ENCODE data around the gene KLHL5.

DNA sequence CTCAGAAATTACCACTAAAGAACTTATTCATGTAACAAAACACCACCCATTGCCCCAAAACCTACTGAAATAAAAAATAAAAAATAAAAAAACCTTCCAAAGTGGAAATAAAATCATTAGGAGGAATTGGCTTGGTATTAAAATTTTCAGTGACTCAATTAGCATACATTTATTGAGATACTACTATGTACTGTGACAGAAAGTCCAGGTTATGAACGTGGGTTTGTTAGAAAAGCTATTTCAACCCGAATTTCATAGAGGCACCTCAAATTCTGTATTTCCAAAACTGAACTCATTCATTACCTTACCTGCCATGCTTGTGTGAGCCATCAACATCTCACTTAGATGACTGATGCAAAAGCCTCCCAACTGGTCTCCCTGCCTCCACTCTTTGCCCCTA lies 16.8 kb downstream of the KLHL5 start:
- no peak for TF ChIP-seq CTCF (IDR thresholded peaks at IDR 0.05)
- TF ChIP-seq EZH2 (IDR thresholded peaks at IDR 0.05; ENCODE audit: borderline replicate concordance, insufficient read depth, low read depth, low read length, poor library complexity, severe bottlenecking) = no peak
